NOMO-1 (cell line): ENCODE results near the gene FOXN3.

Experiments
- DNase-seq, 2 experiments: peaks; one replicate each; lab custom pipeline; 2025; ENCODE audit not compliant: unreplicated experiment in 2 of 2; lab: John Stamatoyannopoulos, UW

Gene FOXN3

GRCh38 chr14:89237921-89238529 is 179.0 kb downstream of the FOXN3 start:
- DNase-seq = no peak

GRCh38 chr14:89236851-89237250 is 180.2 kb downstream of the FOXN3 start:
- no peak for DNase-seq

DNA sequence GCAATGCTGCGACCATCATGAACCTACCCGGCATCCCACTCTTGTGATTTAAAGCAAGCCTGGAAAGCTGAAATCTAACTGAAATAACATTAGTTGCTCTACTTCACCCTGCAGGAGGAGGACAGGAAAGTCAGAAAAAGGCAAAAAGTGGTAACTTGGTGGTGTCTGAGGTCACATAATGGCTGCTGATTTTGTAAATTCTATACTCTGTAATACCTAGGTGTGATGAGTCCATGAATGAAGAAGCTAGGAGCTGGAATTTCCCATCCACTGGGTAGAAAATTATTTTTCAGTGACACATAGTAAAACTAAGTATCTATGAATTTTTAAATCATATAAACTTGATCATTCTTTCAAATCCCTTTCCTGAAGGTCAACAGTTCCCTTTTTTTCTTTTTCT is 183.8 kb downstream of the FOXN3 start:
- DNase-seq = no peak

DNA sequence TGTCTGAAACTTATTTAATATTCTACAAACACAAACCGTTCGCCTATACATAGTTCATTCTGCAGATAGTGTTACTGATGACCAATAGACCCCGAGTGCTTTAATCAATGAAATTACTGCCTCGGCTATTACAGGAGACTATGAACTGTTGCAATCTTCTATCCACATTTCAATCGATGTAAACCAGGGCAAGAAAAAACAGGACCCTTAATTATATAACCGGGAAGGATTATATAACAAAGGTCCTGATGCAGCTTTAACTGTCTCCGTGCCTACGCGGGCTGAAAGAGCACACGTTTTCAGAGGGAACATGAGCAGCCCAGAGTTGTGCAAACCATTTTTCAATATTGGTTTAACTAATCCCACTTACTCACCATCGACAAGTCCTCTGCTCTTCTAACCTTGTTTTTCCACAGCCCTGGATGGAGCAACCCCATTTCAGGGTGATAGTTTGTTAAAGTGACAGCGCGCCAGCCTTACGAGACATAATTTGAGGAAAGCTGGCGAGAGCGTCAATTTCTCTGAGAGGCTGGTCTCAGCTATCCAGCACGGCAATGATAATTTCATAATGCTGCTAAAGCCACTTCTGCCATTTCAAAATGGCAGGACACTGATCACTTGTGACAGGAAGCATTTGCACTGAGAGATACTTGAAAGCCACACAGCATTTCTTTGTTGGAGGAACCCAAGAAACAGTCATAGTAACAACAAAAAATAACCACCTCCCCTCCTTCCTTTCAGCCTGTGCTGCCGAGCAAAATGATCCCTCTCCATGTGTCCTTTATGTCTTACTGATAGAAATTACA is 184.6 kb downstream of the FOXN3 start:
- no peak for DNase-seq

DNA sequence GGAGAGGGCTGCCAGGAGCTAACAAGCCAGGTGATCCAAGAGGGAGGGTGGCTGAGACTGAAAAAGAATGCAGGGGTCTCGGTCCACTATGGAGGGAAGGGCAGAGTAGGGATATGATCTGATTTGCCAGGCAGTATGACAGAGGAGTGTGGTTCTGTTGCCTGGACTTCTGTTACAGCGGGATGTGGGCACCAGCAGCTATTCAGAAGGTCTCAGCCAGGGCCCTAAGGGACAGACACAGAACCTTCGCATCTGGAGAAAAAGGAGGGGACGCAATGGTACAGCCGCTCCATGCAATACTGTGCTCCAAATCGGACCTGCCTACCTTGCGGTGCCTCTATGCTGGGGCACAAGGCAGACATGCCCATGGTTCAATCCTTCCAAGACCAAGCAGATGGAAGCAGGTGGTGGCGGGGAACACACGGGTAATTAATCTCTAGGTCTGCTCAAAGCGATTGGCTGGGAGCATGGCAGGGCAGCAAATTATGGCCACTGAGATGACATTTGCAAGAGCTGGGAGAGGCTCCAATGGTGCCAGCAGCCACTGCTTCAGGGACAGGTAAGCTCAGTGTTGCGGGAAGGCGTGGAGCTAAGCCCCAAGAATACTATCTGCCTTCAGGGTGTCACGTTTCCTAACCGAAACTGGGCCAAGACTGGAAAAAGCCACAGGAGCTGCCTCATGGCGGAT is 185.5 kb downstream of the FOXN3 start:
- DNase-seq = no peak

GRCh38 chr14:89228921-89229639 is 188.0 kb downstream of the FOXN3 start:
- no peak for DNase-seq

DNA sequence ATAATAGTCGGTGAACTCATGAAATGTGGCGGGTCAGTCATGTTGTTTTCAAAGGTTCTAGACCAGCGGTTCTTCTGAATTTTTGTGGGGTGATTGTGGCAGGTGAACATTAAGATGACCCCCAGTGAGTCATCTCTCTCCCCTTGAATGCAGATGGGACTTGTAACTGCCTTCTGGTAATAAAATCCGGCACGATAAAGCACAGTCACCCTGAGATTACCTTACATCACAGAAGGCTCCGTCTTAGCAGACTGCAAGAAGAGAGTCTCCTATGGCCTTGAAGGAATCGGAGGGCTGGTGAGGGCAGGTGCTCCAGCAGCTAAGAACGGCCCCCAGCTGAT is 189.6 kb downstream of the FOXN3 start:
- no peak for DNase-seq

DNA sequence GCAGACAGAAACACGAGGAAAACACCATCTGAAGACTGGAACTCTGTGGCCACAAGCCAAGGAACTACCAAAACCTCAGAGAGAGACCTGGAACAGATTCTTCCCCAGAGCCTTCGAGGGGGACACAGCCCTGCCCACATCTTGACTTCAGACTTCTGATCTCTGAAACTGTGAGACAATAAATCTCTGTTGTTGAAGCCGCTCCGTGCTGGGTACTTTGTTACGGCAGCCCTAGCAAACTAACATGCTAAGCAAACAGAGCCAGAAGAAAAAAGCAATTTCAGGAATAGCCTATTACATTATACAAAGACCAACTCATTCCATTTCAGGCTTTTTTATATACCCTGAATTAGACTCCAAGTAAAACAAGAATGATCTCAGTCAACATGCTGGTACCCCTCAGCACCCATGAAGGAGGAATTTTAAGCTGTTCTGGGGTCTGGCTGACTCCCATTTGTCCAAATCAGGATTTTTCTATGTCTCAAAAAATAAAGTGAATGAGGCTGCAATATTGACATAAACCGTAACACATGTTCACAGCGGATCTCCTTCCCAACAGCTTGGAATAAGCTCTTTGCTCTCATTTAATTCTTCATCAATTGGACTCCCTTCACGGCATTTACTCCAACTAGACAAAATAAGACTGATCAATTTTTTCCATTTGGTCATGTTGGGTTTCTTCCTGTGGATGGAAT is 190.1 kb downstream of the FOXN3 start:
- no peak for DNase-seq

DNA sequence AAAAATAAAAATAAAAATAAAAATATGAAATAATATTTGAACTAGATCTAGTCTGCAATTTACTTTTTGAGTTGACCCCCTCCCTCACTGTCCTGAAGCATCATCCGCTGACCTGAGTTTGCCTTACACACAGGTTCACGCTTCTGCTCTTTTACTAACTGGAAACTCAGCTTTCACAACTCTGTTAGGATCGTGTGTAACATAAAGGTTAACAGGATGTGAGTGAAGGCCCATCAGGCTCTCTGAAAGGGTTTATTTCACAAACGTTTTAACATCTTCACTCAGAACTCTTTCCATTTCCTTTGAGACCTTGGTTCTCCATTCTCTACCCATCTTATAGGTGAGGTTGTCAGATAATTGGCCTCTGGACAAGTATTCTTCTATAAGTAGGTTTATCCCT is 191.4 kb downstream of the FOXN3 start:
- no peak for DNase-seq

DNA sequence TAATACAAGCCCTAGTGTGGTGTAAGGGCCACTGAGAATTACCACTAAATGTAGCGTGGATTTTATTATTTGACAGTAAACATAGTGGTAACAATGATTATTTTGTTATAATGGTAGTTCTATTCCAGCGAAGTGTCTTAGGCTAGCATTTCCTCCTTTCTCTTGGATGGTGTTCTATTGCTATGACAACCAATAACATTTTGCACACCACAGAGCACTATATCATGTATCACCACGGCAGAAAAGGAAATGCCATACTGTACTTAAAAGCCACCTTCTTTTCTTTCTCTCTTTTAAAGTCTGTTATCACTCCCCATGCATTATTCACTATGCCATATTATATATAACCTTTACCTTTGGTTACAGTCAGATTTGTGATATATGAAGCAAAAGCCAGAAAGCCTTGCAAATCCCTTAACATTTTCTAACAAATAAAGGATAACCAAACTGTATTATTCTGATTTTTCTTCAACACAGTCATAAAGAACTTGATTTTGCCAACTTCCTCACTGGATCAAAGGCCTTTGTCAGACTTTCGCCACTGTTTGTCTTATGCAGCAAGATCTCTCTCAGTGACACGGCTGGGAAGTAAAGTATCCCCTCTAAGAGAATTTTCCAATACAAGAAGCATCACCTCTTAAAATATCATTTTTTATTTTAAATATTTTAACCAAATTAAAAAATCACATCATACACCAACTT is 195.8 kb downstream of the FOXN3 start:
- no peak for DNase-seq

- no peak for DNase-seq
Observed at GRCh38 chr14:89219051-89219450, 198.0 kb downstream of the FOXN3 start.

GRCh38 chr14:89217891-89218290 is 199.1 kb downstream of the FOXN3 start:
- no peak for DNase-seq

GRCh38 chr14:89215531-89215930 is 201.5 kb downstream of the FOXN3 start:
- no peak for DNase-seq

GRCh38 chr14:89215114-89215513 is 201.9 kb downstream of the FOXN3 start:
- DNase-seq = no peak

DNA sequence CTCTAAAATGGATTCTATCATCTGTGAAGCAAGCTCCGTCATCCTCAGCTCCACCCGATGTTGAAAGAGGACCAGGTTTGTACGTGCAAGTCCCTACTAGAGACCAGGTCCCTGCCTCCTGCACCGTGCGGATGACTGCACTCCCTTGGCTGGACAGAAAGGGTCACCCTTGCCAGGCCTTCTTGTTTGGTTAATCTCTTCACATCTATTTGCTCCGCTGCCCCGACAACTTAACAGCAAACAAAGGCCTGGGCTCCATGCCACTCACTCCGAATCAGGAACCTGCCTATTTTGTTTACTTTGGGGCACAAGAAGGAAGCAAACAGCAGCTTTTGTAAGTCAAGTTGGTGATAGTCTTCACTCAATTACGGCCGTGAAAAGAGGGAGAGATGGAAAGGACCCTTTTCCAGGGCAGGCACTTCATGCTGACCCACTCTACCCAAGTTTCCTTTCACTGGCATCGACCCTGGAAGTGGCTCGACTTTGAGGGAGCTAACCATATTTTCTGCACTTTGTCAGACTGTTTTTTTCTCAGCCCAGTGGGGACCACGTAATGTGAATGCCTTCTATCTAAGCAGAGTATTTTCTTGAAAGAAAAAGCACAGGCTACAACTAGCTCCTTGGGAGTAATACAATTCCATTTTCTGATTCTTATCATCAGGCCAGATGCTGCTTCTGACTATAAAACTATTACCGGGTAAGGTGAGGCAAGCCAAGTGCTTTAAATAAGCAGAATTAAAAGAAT is 202.6 kb downstream of the FOXN3 start:
- no peak for DNase-seq

DNA sequence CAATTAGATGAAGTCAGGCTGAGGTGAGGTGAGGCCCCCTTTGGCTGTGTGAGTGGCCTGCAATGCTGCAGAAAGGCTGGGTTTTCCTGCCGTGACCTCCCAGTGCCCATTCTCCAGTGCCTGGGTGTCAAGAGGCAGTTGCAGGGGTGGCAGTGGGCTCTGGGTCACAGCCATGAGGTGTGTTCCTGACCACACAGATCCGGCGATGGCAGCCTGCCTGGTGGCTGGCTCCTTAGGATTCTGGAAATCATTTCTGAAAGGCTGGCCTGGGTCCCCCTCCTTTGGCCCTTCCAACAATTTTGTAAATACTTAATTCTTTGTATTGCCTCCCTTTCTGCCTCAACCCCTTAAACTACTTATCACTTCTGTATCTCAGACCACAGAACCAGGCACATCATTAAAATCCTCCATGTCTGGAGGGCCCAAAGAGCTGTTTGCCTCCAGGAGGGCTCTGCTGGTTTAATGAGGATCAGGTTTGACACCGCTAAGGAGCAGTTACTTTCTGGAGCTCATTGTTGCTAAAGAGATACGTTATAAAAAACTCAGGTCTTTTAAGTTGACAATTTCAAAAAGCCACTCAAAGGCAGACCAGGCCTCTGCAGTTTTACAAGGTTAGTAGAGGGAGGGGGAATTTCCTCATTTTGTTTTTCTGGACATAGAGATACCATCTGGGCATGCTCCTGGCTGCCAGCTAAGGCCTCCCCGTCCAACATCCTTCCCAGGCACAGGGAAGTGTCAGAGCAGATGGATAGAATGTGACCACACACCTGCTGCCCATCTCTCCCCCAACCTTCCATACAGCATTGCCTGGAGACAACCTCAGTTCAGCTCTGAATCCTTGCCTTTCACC is 204.4 kb downstream of the FOXN3 start:
- DNase-seq = no peak

GRCh38 chr14:89209558-89209957 is 207.5 kb downstream of the FOXN3 start:
- no peak for DNase-seq

GRCh38 chr14:89207925-89208328 is 209.1 kb downstream of the FOXN3 start:
- DNase-seq = peak in 1 of 2 experiments; percentile 11
